ENCODE data around the gene FOXN3.

GRCh38 chr14:89356927-89357326 is 60.1 kb downstream of the FOXN3 start:
- TF ChIP-seq, protein P1, sequence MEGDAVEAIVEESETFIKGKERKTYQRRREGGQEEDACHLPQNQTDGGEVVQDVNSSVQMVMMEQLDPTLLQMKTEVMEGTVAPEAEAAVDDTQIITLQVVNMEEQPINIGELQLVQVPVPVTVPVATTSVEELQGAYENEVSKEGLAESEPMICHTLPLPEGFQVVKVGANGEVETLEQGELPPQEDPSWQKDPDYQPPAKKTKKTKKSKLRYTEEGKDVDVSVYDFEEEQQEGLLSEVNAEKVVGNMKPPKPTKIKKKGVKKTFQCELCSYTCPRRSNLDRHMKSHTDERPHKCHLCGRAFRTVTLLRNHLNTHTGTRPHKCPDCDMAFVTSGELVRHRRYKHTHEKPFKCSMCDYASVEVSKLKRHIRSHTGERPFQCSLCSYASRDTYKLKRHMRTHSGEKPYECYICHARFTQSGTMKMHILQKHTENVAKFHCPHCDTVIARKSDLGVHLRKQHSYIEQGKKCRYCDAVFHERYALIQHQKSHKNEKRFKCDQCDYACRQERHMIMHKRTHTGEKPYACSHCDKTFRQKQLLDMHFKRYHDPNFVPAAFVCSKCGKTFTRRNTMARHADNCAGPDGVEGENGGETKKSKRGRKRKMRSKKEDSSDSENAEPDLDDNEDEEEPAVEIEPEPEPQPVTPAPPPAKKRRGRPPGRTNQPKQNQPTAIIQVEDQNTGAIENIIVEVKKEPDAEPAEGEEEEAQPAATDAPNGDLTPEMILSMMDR (IDR thresholded peaks at IDR 0.05; ENCODE audit: low read depth, low read length), result no peak
- TF ChIP-seq EZH2phosphoT487 (IDR thresholded peaks at IDR 0.05; ENCODE audit: low read depth), result no peak

Data from OCI-LY3 (cell line).